Endothelial cell of umbilical vein (primary cell): ENCODE measurements around the gene ATXN7L1. TPM values are rescaled to one million over a fixed set of nuclear protein-coding genes. Genes with fewer than 3 reads are reported as not detected.

Source experiments
- BruUV-seq: library from RNA; stranded (reverse); fragments of 400-500 nt; replicated peaks from 2 replicates; lab custom pipeline; 2021; lab: Mats Ljungman, UMichigan
- CTCF ChIA-PET: fragments of 300-600, 350-600 bp; sonication (Branson Sonifier 250); formaldehyde crosslinking; loops from one replicate; lab custom pipeline; 2021; ENCODE audit warnings: antibody characterized with exemption, inconsistent platforms; lab: Charles Lee
- POLR2A ChIA-PET: fragments of 300-600, 350-600 bp; sonication (Branson Sonifier 250); formaldehyde crosslinking; loops from one replicate; lab custom pipeline; 2021; ENCODE audit warnings: antibody characterized with exemption, inconsistent platforms; lab: Charles Lee
- DNase-seq: peaks from one replicate; pipeline ENCODE4 v3.0.0-alpha.2; 2011; ENCODE audit warnings: low read depth, low spot score
- FAIRE-seq: peaks from 2 replicates; lab custom pipeline; 2011; peaks lifted over from hg19 to GRCh38; lab: Jason Lieb, UNC
- H2AFZ ChIP-seq: 2 replicates; pipeline ENCODE4 v1.6.0; 2012; ENCODE audit warnings: low read depth, low read length, control low read depth, inconsistent platforms
- H3K27ac ChIP-seq: 2 replicates; pipeline ENCODE4 v1.5.1; 2011; ENCODE audit warnings: low read depth, mild to moderate bottlenecking, control low read depth, low read length, moderate library complexity; ENCODE audit not compliant: insufficient read depth
- H3K27me3 ChIP-seq, 2 experiments: 2 replicates each; pipeline versions ENCODE4 v1.6.0 to v1.6.1; 2011; ENCODE audit warnings: low read length in 2 of 2, mixed read lengths in 1 of 2; ENCODE audit not compliant: control insufficient read depth in 2 of 2, insufficient read depth in 2 of 2
- H3K36me3 ChIP-seq, 2 experiments: 2 replicates in 1 of 2; 3 replicates in 1 of 2; pipeline ENCODE4 v1.5.1; 2011; ENCODE audit warnings: low read length in 2 of 2, mild to moderate bottlenecking in 1 of 2, moderate library complexity in 1 of 2; ENCODE audit not compliant: control insufficient read depth in 2 of 2, insufficient read depth in 2 of 2; ENCODE audit errors: extremely low read depth in 1 of 2
- H3K4me1 ChIP-seq: 3 replicates; pipeline ENCODE4 v1.5.1; 2011; ENCODE audit warnings: mild to moderate bottlenecking, low read length; ENCODE audit not compliant: control insufficient read depth, insufficient read depth; ENCODE audit errors: extremely low read depth
- H3K4me2 ChIP-seq: 2 replicates; pipeline ENCODE4 v1.6.1; 2011; ENCODE audit warnings: low read length, control low read depth, mixed read lengths; ENCODE audit not compliant: insufficient read depth
- H3K4me3 ChIP-seq, 3 experiments: fragments of 200-600 bp in 1 of 3; sonication (generic), shearing (Covaris generic) in 1 of 3; replicated peaks in 1 of 3; 2 replicates each; pipeline ENCODE4 v1.5.1; 2011 to 2016; ENCODE audit warnings: control low read depth in 3 of 3, low read length in 3 of 3, mild to moderate bottlenecking in 2 of 3, inconsistent platforms in 1 of 3, low read depth in 1 of 3, moderate library complexity in 1 of 3; ENCODE audit not compliant: insufficient read depth in 1 of 3
- H3K79me2 ChIP-seq: 2 replicates; pipeline ENCODE4 v1.6.0; 2012; ENCODE audit warnings: low read length, inconsistent platforms; ENCODE audit not compliant: control insufficient read depth, insufficient read depth
- H3K9ac ChIP-seq: replicated peaks from 2 replicates; pipeline ENCODE3; 2011; ENCODE audit warnings: low read length, control low read depth; ENCODE audit not compliant: insufficient read depth; ENCODE audit errors: extremely low read depth
- H3K9me1 ChIP-seq: replicated peaks from 3 replicates; pipeline ENCODE4 v1.6.0; 2011; ENCODE audit warnings: mild to moderate bottlenecking, low read length; ENCODE audit not compliant: control insufficient read depth, insufficient read depth; ENCODE audit errors: extremely low read depth
- H3K9me3 ChIP-seq: replicated peaks from 2 replicates; pipeline ENCODE4 v1.5.1; 2012; ENCODE audit warnings: low read length, inconsistent platforms; ENCODE audit not compliant: control insufficient read depth, insufficient read depth
- H4K20me1 ChIP-seq: replicated peaks from 2 replicates; pipeline ENCODE3; 2011; ENCODE audit warnings: mild to moderate bottlenecking, low read length; ENCODE audit not compliant: control insufficient read depth, insufficient read depth; ENCODE audit errors: extremely low read depth
- EZH2 ChIP-seq: IDR thresholded peaks from 2 replicates; pipeline ENCODE4 v1.6.1; 2012; ENCODE audit warnings: borderline replicate concordance, low read depth, mild to moderate bottlenecking, moderate library complexity, low read length, inconsistent platforms; ENCODE audit not compliant: severe bottlenecking
- FOS ChIP-seq: IDR thresholded peaks from 2 replicates; pipeline ENCODE4 v1.6.1; 2011; ENCODE audit warnings: mild to moderate bottlenecking, low read length, moderate library complexity, borderline replicate concordance; ENCODE audit not compliant: insufficient read depth
- GATA2 ChIP-seq: IDR thresholded peaks from 2 replicates; pipeline ENCODE4 v1.7.0; 2011; ENCODE audit warnings: low read depth, mild to moderate bottlenecking, moderate library complexity, mixed read lengths, low read length; ENCODE audit not compliant: insufficient read length, insufficient read depth
- JUN ChIP-seq: IDR thresholded peaks from 2 replicates; pipeline ENCODE4 v1.6.1; 2011; ENCODE audit warnings: borderline replicate concordance, low read depth; ENCODE audit not compliant: insufficient read length, insufficient read depth
- MYC ChIP-seq: IDR thresholded peaks from one replicate; pipeline ENCODE4 v1.6.1; 2011; ENCODE audit warnings: mild to moderate bottlenecking, low read depth, low read length
- POLR2A ChIP-seq: IDR thresholded peaks from 2 replicates; pipeline ENCODE4 v1.6.1; 2012; ENCODE audit warnings: low read depth, mild to moderate bottlenecking, control low read depth, low read length
- POLR2AphosphoS5 ChIP-seq: IDR thresholded peaks from 2 replicates; pipeline ENCODE4 v1.6.1; 2012; ENCODE audit warnings: low read depth, mild to moderate bottlenecking, control low read depth, low read length, moderate library complexity; ENCODE audit not compliant: insufficient read depth
- dilution Hi-C: fragments of 300-500 bp; cut with MboI; formaldehyde crosslinking; loops from one replicate; pipeline ENCODE4 v1.15.0; 2019; ENCODE audit warnings: low sequenced_read_pairs; ENCODE audit not compliant: extremely low pct_ligation_motif_present
- intact Hi-C: fragments of 100-400 bp; cut with micrococcal nuclease; formaldehyde crosslinking; loops from one replicate; pipeline ENCODE4 v1.10.0; 2022
- polyA plus RNA-seq, 4 experiments: library from polyadenylated mRNA; depleted of rRNA in 3 of 4; stranded (reverse) in 3 of 4; unstranded in 1 of 4; fragments of >200 nt; gene quantifications; 2 replicates each; pipeline versions ENCODE4 v1.2.1 to v1.2.3, GENCODE V29; 2011 to 2012; ENCODE audit warnings: missing spikeins in 1 of 4
- total RNA-seq: library from RNA; stranded (reverse); gene quantifications from 2 replicates; pipeline ENCODE4 v1.2.3, GENCODE V29; 2021
- TF ChIP-seq, protein P1 (sequence below): IDR thresholded peaks from 2 replicates; pipeline ENCODE4 v1.6.1; 2011; ENCODE audit not compliant: insufficient read depth, insufficient read length
- TF ChIP-seq, protein P2 (sequence below), 2 donors: IDR thresholded peaks; 1 replicate in 1 of 2; 2 replicates in 1 of 2; pipeline ENCODE4 v1.5.1; 2011; ENCODE audit warnings: low read length in 2 of 2, mild to moderate bottlenecking in 2 of 2, moderate library complexity in 2 of 2, control low read depth in 1 of 2, inconsistent platforms in 1 of 2, low read depth in 1 of 2; ENCODE audit not compliant: insufficient read depth in 1 of 2; ENCODE audit errors: extremely low read depth in 1 of 2

The ATXN7L1 gene
- total and polyA plus RNA-seq, 2 donors (not counting 3 experiments of a cell fraction or from before 2014, with no cell fraction given), result 4.6 to 15.6 TPM

DNA sequence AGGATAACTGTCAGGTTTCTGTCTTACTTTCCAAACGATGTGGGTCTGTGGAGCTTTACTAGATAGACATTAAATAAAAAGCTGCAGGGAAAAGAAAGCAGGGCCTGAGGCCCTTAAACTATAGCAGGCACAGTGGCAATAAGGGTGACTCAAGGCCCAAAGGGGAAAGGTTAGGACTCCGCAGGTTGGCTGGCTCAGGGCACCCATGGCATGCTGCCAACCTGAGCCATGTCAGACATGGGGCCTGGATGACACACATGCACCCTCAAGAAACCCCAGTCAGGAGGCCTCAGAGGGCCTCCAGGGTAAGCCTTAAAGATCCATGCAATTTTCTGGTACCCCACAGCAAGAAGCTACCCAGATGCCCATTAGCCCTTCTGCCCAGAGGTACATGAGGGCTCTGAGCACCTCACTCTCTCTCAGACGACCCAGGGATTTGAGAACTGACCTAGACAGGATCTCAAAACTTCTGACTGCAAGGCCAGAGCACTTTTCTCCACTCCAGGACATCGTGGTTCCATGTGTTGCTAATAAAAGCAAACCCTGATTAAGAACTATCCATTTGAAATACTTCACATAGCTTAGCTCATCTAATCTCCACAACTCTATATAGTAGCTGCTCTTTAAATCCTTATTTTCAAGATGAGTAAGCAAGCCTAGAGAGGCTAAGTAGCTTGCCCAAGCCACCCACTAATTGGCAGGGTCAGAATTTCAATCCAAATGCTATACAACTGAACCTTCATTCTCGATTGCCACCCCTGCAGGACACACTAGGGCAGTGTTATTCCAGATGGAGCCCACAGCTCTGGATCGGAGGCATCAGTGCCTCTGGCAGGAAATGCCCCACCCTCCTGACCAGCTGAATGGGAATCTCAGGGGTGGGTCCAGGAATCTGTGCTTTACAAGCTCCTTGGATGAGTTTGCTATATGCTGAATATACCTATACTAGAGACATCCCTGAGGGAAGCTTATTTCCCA lies 162.6 kb downstream of the ATXN7L1 start:
- ChIA-PET POLR2A (interaction anchor here (0.6 kb wide), 1 partner anchor 266 kb away, joined by 3 read pairs; no protein-coding TSS in a partner anchor), CTCF (interaction anchor here (1.1 to 1.7 kb wide), 4 partner anchors 12 to 30 kb away, joined by 3 to 7 read pairs (median 4); no protein-coding TSS in a partner anchor)
- no TSS peak for BruUV-seq
- H4K20me1 ChIP-seq, result no peaks in the 10 kb centered on the region
- no peak overlapping the region for H3K27ac ChIP-seq
- no peaks in the 10 kb centered on the region for H3K9me3 ChIP-seq
- no peaks in the 10 kb centered on the region for H3K79me2 ChIP-seq
- no peak overlapping the region for H3K9ac ChIP-seq
- no peaks in the 10 kb centered on the region for H3K27me3 ChIP-seq
- H3K9me1 ChIP-seq, result no peaks in the 10 kb centered on the region
- H2AFZ ChIP-seq, result no peak overlapping the region
- intact Hi-C loops (no loop called here), dilution Hi-C loops (no loop called here)
- H3K4me3 ChIP-seq, result no peak overlapping the region
- FAIRE-seq (no peak), DNase-seq (no peak)
- TF ChIP-seq, protein P1, sequence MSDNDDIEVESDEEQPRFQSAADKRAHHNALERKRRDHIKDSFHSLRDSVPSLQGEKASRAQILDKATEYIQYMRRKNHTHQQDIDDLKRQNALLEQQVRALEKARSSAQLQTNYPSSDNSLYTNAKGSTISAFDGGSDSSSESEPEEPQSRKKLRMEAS, result no peak
- TF ChIP-seq POLR2A (no peak), GATA2 (no peak), POLR2AphosphoS5 (no peak), EZH2 (no peak), JUN (no peak), FOS (no peak), MYC (no peak)
- TF ChIP-seq, protein P2, sequence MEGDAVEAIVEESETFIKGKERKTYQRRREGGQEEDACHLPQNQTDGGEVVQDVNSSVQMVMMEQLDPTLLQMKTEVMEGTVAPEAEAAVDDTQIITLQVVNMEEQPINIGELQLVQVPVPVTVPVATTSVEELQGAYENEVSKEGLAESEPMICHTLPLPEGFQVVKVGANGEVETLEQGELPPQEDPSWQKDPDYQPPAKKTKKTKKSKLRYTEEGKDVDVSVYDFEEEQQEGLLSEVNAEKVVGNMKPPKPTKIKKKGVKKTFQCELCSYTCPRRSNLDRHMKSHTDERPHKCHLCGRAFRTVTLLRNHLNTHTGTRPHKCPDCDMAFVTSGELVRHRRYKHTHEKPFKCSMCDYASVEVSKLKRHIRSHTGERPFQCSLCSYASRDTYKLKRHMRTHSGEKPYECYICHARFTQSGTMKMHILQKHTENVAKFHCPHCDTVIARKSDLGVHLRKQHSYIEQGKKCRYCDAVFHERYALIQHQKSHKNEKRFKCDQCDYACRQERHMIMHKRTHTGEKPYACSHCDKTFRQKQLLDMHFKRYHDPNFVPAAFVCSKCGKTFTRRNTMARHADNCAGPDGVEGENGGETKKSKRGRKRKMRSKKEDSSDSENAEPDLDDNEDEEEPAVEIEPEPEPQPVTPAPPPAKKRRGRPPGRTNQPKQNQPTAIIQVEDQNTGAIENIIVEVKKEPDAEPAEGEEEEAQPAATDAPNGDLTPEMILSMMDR (IDR thresholded peaks at IDR 0.05; ENCODE audit: extremely low read depth in 1 of 2, insufficient read depth in 1 of 2, low read depth in 1 of 2, low read length in 2 of 2), result no peak
- H3K4me1 ChIP-seq, result no peaks in the 10 kb centered on the region
- H3K4me2 ChIP-seq, result no peak overlapping the region
- no peaks in the 10 kb centered on the region for H3K36me3 ChIP-seq
